ENCODE measurements around the gene AP5M1.

Gene AP5M1

GRCh38 chr14:57290751-57291150 lies 22.0 kb downstream of the AP5M1 start:
- ATAC-seq: no peak
- TF ChIP-seq ZFP3 (CRISPR knock-in tag; IDR thresholded peaks at IDR 0.05): no peak

GRCh38 chr14:57291692-57292647 lies 23.2 kb downstream of the AP5M1 start:
- ATAC-seq: no peak
- no peak for TF ChIP-seq ISL1 (CRISPR knock-in tag; IDR thresholded peaks at IDR 0.05)
- no peak for TF ChIP-seq PATZ1 (CRISPR knock-in tag; IDR thresholded peaks at IDR 0.05; ENCODE audit: borderline replicate concordance)
- no peak for TF ChIP-seq TCF4 (CRISPR knock-in tag; IDR thresholded peaks at IDR 0.05; ENCODE audit: borderline replicate concordance)
- TF ChIP-seq BACH2 (CRISPR knock-in tag; IDR thresholded peaks at IDR 0.05; ENCODE audit: borderline replicate concordance): no peak
- no peak for TF ChIP-seq ZFP30 (CRISPR knock-in tag; IDR thresholded peaks at IDR 0.05)
- no peak for TF ChIP-seq CREB5 (CRISPR knock-in tag; IDR thresholded peaks at IDR 0.05; ENCODE audit: low read depth)
- TF ChIP-seq PPARA (CRISPR knock-in tag; IDR thresholded peaks at IDR 0.05; ENCODE audit: borderline replicate concordance): no peak
- TF ChIP-seq ZC3H10 (CRISPR knock-in tag; IDR thresholded peaks at IDR 0.05): no peak
- TF ChIP-seq TSHZ2 (CRISPR knock-in tag; IDR thresholded peaks at IDR 0.05): no peak
- no peak for TF ChIP-seq RARB (CRISPR knock-in tag; IDR thresholded peaks at IDR 0.05)
- TF ChIP-seq SNAI2 (CRISPR knock-in tag; IDR thresholded peaks at IDR 0.05): no peak
- TF ChIP-seq ZNF8 (CRISPR knock-in tag; IDR thresholded peaks at IDR 0.05): no peak
- no peak for TF ChIP-seq TOX (CRISPR knock-in tag; IDR thresholded peaks at IDR 0.05; ENCODE audit: borderline replicate concordance)
- no peak for TF ChIP-seq CSDC2 (CRISPR knock-in tag; IDR thresholded peaks at IDR 0.05)
- no peak for TF ChIP-seq POU6F1 (CRISPR knock-in tag; IDR thresholded peaks at IDR 0.05; ENCODE audit: borderline replicate concordance, low read depth)

- ATAC-seq: peak; percentile 59; the same call in 2 of the 3 replicates
- no peak for TF ChIP-seq POU6F1 (CRISPR knock-in tag; IDR thresholded peaks at IDR 0.05; ENCODE audit: borderline replicate concordance, low read depth)
- no peak for TF ChIP-seq ESRRG (CRISPR knock-in tag; IDR thresholded peaks at IDR 0.05)
- TF ChIP-seq ZNF70 (CRISPR knock-in tag; IDR thresholded peaks at IDR 0.05): no peak
- no peak for TF ChIP-seq OSR1 (CRISPR knock-in tag; IDR thresholded peaks at IDR 0.05)
- no peak for TF ChIP-seq RARB (CRISPR knock-in tag; IDR thresholded peaks at IDR 0.05)
- TF ChIP-seq ZFP3 (CRISPR knock-in tag; IDR thresholded peaks at IDR 0.05): no peak
- TF ChIP-seq GLIS3 (CRISPR knock-in tag; IDR thresholded peaks at IDR 0.05): no peak
Observed at GRCh38 chr14:57293866-57294837, 25.4 kb downstream of the AP5M1 start.

Data from SK-N-SH treated with all-trans-retinoic acid at 6 μM for 48 hours (cell line).